NCI-H446 (cell line): ENCODE results near the gene FEZ2.

Source experiments
- DNase-seq, 2 experiments: peaks; one replicate each; lab custom pipeline; 2025; lab: John Stamatoyannopoulos, UW

Gene FEZ2

GRCh38 chr2:36587101-36587500 lies 10.9 kb downstream of the FEZ2 start:
- DNase-seq = peak; percentile 58 to 66

GRCh38 chr2:36586672-36587071 lies 11.3 kb downstream of the FEZ2 start:
- DNase-seq = no peak

- DNase-seq = no peak
Measured at GRCh38 chr2:36584148-36584794, 13.7 kb downstream of the FEZ2 start.

- no peak for DNase-seq
Measured at GRCh38 chr2:36582951-36583350, 15.0 kb downstream of the FEZ2 start.

GRCh38 chr2:36582538-36582937 lies 15.4 kb downstream of the FEZ2 start:
- no peak for DNase-seq

- no peak for DNase-seq
Measured at GRCh38 chr2:36579297-36579664, 18.7 kb downstream of the FEZ2 start.

- DNase-seq = no peak
Measured at GRCh38 chr2:36578343-36579296, 19.3 kb downstream of the FEZ2 start.

- no peak for DNase-seq
Measured at GRCh38 chr2:36577884-36578283, 20.1 kb downstream of the FEZ2 start.

- DNase-seq = no peak
Measured at GRCh38 chr2:36574560-36574959, 23.4 kb downstream of the FEZ2 start.

- DNase-seq = no peak
Measured at GRCh38 chr2:36573165-36573564, 24.8 kb downstream of the FEZ2 start.

- DNase-seq = no peak
Measured at GRCh38 chr2:36572719-36573059, 25.3 kb downstream of the FEZ2 start.

- no peak for DNase-seq
Measured at GRCh38 chr2:36572054-36572718, 25.8 kb downstream of the FEZ2 start.

- no peak for DNase-seq
Measured at GRCh38 chr2:36570416-36570815, 27.6 kb downstream of the FEZ2 start.

GRCh38 chr2:36569267-36569856 lies 28.6 kb downstream of the FEZ2 start:
- DNase-seq = no peak

GRCh38 chr2:36568516-36569246 lies 29.3 kb downstream of the FEZ2 start:
- DNase-seq = no peak

- DNase-seq = no peak
Measured at GRCh38 chr2:36567711-36568408, 30.1 kb downstream of the FEZ2 start.

GRCh38 chr2:36566887-36567286 lies 31.1 kb downstream of the FEZ2 start:
- no peak for DNase-seq

- DNase-seq = no peak
Measured at GRCh38 chr2:36565712-36566111, 32.3 kb downstream of the FEZ2 start.

GRCh38 chr2:36564377-36564930 lies 33.5 kb downstream of the FEZ2 start:
- no peak for DNase-seq

- no peak for DNase-seq
Measured at GRCh38 chr2:36562973-36563532, 34.9 kb downstream of the FEZ2 start.

GRCh38 chr2:36562240-36562639 lies 35.7 kb downstream of the FEZ2 start:
- no peak for DNase-seq
